ENCODE results near the gene SKOR1. TPM values are rescaled to one million over a fixed set of nuclear protein-coding genes. Genes with fewer than 3 reads are reported as not detected.

Gene SKOR1
- total RNA-seq, 1 experiment from 2014 or later = 0.22 TPM

- DNase-seq (ENCODE audit: low spot score) = no peak
- H3K4me1 Mint-ChIP-seq = peaks cover 61% of the 10 kb centered on the region
- H3K9me3 Mint-ChIP-seq = no peaks in the 10 kb centered on the region
- no peak overlapping the region for H3K27ac Mint-ChIP-seq
- H3K27me3 Mint-ChIP-seq (ENCODE audit: low read depth) = no peaks in the 10 kb centered on the region
- no peaks in the 10 kb centered on the region for H3K36me3 Mint-ChIP-seq
- ATAC-seq = no peak
- H3K4me3 Mint-ChIP-seq = no peak overlapping the region
- CTCF ChIA-PET = no interaction called here
- no peak for TF ChIP-seq TCF7 (CRISPR knock-in tag; IDR thresholded peaks at IDR 0.05; ENCODE audit: low read depth)
- no peak for TF ChIP-seq ZNF396 (CRISPR knock-in tag; IDR thresholded peaks at IDR 0.05; ENCODE audit: borderline replicate concordance)
- TF ChIP-seq SOX15 (CRISPR knock-in tag; IDR thresholded peaks at IDR 0.05) = no peak
- no peak for TF ChIP-seq GRHL2 (CRISPR knock-in tag; IDR thresholded peaks at IDR 0.05; ENCODE audit: insufficient replicate concordance, severe bottlenecking)
- TF ChIP-seq NFE2L1 (CRISPR knock-in tag; IDR thresholded peaks at IDR 0.05) = no peak
- no peak for TF ChIP-seq ESRRA (CRISPR knock-in tag; IDR thresholded peaks at IDR 0.05; ENCODE audit: borderline replicate concordance)
- POLR2A ChIA-PET = no interaction called here
Observed at GRCh38 chr15:67778968-67779548, 46.3 kb upstream of the SKOR1 start.

- ChIA-PET CTCF (no interaction called here), POLR2A (no interaction called here)
- no peak overlapping the region for H3K4me3 Mint-ChIP-seq
- TF ChIP-seq ARID4B (CRISPR knock-in tag; IDR thresholded peaks at IDR 0.05; ENCODE audit: borderline replicate concordance) = no peak
- TF ChIP-seq ATF6 (CRISPR knock-in tag; IDR thresholded peaks at IDR 0.05) = no peak
- H3K27me3 Mint-ChIP-seq (ENCODE audit: low read depth) = no peaks in the 10 kb centered on the region
- H3K27ac Mint-ChIP-seq = no peak overlapping the region
- H3K9me3 Mint-ChIP-seq = no peaks in the 10 kb centered on the region
- peaks cover 65% of the 10 kb centered on the region for H3K4me1 Mint-ChIP-seq
- no peaks in the 10 kb centered on the region for H3K36me3 Mint-ChIP-seq
- DNase-seq (ENCODE audit: low spot score) = no peak
- ATAC-seq = no peak
Observed at GRCh38 chr15:67779549-67780111, 45.7 kb upstream of the SKOR1 start.

GRCh38 chr15:67781061-67781460, 44.2 kb upstream of the SKOR1 start:
- no peak overlapping the region for H3K4me3 Mint-ChIP-seq
- H3K4me1 Mint-ChIP-seq = peaks cover 61% of the 10 kb centered on the region
- no peaks in the 10 kb centered on the region for H3K27me3 Mint-ChIP-seq (ENCODE audit: low read depth)
- ChIA-PET POLR2A (no interaction called here), CTCF (no interaction called here)
- ATAC-seq = no peak
- H3K27ac Mint-ChIP-seq = no peak overlapping the region
- H3K9me3 Mint-ChIP-seq = no peaks in the 10 kb centered on the region
- H3K36me3 Mint-ChIP-seq = no peaks in the 10 kb centered on the region
- DNase-seq (ENCODE audit: low spot score) = no peak
- TF ChIP-seq ATF2 (CRISPR knock-in tag; IDR thresholded peaks at IDR 0.05; ENCODE audit: borderline replicate concordance, low read depth) (no peak), JAZF1 (CRISPR knock-in tag; IDR thresholded peaks at IDR 0.05) (no peak), ZNF219 (CRISPR knock-in tag; IDR thresholded peaks at IDR 0.05; ENCODE audit: borderline replicate concordance) (no peak), CTCF (IDR thresholded peaks at IDR 0.05) (no peak), ZNF671 (CRISPR knock-in tag; IDR thresholded peaks at IDR 0.05) (no peak), ZNF317 (CRISPR knock-in tag; IDR thresholded peaks at IDR 0.05; ENCODE audit: borderline replicate concordance, low read depth) (no peak), ZSCAN18 (CRISPR knock-in tag; IDR thresholded peaks at IDR 0.05) (no peak), ATF1 (CRISPR knock-in tag; IDR thresholded peaks at IDR 0.05) (no peak), ERG (CRISPR knock-in tag; IDR thresholded peaks at IDR 0.05) (no peak), CREB1 (CRISPR knock-in tag; IDR thresholded peaks at IDR 0.05) (no peak)

Measured in WTC11 (cell line).